CD8-positive, alpha-beta memory T cell (primary cell): Measurements from ENCODE around the gene ANTXR1. TPM values are rescaled to one million over a fixed set of nuclear protein-coding genes. Genes with fewer than 3 reads are reported as not detected.
"Not testable (repeated sequence)": the region's sequence is repeated elsewhere in the genome, so short reads cannot be mapped to it uniquely, and the experiment has no call there.

Experiments
- CTCF ChIA-PET: fragments of 350-600 bp; sonication (Branson Sonifier 250); formaldehyde crosslinking; loops from one replicate; lab custom pipeline; 2021; ENCODE audit warnings: antibody characterized with exemption; lab: Charles Lee
- POLR2A ChIA-PET: fragments of 350-600 bp; sonication (Branson Sonifier 250); formaldehyde crosslinking; loops from one replicate; lab custom pipeline; 2021; ENCODE audit warnings: antibody characterized with exemption; lab: Charles Lee
- DNase-seq, 5 donors: peaks; one replicate each; pipeline versions ENCODE4 v3.0.0 to v3.0.0-alpha.2; 2020 to 2022; ENCODE audit warnings: mixed read lengths in 1 of 5
- H3K27ac ChIP-seq: one replicate; pipeline ENCODE4 v1.7.0; 2013; ENCODE audit warnings: low read depth, mild to moderate bottlenecking, low read length, moderate library complexity
- H3K27me3 ChIP-seq: 2 replicates; pipeline ENCODE4 v1.7.0; 2013; ENCODE audit warnings: low read length, mild to moderate bottlenecking; ENCODE audit not compliant: insufficient read depth, poor library complexity, severe bottlenecking
- H3K36me3 ChIP-seq: 2 replicates; pipeline ENCODE4 v1.7.0; 2013; ENCODE audit warnings: mild to moderate bottlenecking, low read length, moderate library complexity; ENCODE audit not compliant: insufficient read depth
- H3K4me1 ChIP-seq: 2 replicates; pipeline ENCODE4 v1.7.0; 2013; ENCODE audit warnings: mild to moderate bottlenecking, low read length, moderate library complexity; ENCODE audit not compliant: insufficient read depth
- H3K4me3 ChIP-seq: 2 replicates; pipeline ENCODE4 v1.7.0; 2013; ENCODE audit warnings: mild to moderate bottlenecking, low read length
- H3K9me3 ChIP-seq: 2 replicates; pipeline ENCODE4 v1.7.0; 2013; ENCODE audit warnings: mild to moderate bottlenecking, low read length
- H3K27ac Mint-ChIP-seq, 8 donors: one replicate each; pipeline ENCODE4 v1.8.0; 2020 to 2021; ENCODE audit warnings: mixed read lengths in 8 of 8, mild to moderate bottlenecking in 6 of 8, inconsistent platforms in 3 of 8, moderate library complexity in 3 of 8
- H3K27me3 Mint-ChIP-seq, 2 donors: one replicate each; pipeline ENCODE4 v1.8.0; 2020 to 2021; ENCODE audit warnings: mixed read lengths in 2 of 2, mild to moderate bottlenecking in 1 of 2, moderate library complexity in 1 of 2
- H3K36me3 Mint-ChIP-seq, 3 donors: one replicate each; pipeline ENCODE4 v1.8.0; 2020 to 2021; ENCODE audit warnings: mixed read lengths in 3 of 3, inconsistent platforms in 1 of 3, mild to moderate bottlenecking in 1 of 3
- H3K4me1 Mint-ChIP-seq, 3 donors: one replicate each; pipeline ENCODE4 v1.8.0; 2020 to 2021; ENCODE audit warnings: mixed read lengths in 3 of 3, inconsistent platforms in 1 of 3, mild to moderate bottlenecking in 1 of 3
- H3K4me3 Mint-ChIP-seq, 7 donors: one replicate each; pipeline ENCODE4 v1.8.0; 2020 to 2021; ENCODE audit warnings: mixed read lengths in 7 of 7, mild to moderate bottlenecking in 6 of 7, moderate library complexity in 4 of 7, inconsistent platforms in 2 of 7
- H3K9me3 Mint-ChIP-seq, 5 donors: one replicate each; pipeline ENCODE4 v1.8.0; 2020 to 2022; ENCODE audit warnings: mixed read lengths in 5 of 5, mild to moderate bottlenecking in 3 of 5, moderate library complexity in 2 of 5, inconsistent platforms in 1 of 5
- polyA plus RNA-seq: library from polyadenylated mRNA; unstranded; fragments of 300-500 nt; fragmentation: Illumina TruSeq; gene quantifications from one replicate; pipeline ENCODE4 v1.2.3, GENCODE V29; 2021
- total RNA-seq, 2 experiments: library from RNA; stranded (reverse); gene quantifications; one replicate each; pipeline ENCODE4 v1.2.3, GENCODE V29; 2021

Gene ANTXR1
- total and polyA plus RNA-seq, 3 experiments from 2014 or later = 0.22 to 0.27 TPM; not detected in 1

DNA sequence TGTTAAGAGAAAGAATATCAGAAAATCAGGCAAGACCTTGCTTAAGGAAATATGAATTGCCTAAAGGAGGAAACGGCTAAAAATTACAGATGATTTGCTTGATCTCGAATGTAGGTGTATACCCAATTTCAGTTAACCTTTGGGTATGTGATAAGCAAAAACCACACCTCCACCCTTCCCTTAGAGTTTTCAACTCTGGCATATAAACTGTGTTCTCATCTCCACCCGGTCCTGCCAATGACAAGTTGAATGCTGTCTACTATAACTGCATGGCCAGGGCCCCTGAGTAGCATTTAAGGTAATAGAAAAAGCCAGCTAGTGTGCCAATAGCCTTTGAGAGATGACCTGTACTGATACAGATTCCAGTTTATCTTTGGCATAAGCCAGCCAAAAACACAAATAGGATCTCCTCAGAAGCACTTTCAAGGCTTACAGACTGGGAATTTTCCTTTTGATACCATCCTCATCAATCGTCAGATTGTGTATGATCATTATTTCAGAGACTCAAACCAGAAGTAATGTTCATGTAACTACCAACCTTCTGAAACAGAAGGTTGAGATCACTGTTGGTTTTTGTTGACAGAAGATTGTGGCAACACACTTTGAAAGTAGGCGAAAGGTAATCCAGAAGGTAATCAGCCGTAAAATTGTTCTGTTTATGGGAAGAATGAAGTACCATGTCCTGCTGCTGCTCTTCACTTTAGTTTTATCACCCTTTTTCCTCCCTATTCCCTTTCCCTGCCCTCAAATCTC lies 211.0 kb downstream of the ANTXR1 start:
- Mint-ChIP-seq H3K27me3 (peaks cover 6 to 46% of the 10 kb centered on the region in 2 donors), H3K9me3 (no peaks in the 10 kb centered on the region), H3K4me1 (no peaks in the 10 kb centered on the region), H3K27ac (no peak overlapping the region), H3K36me3 (no peaks in the 10 kb centered on the region), H3K4me3 (no peak overlapping the region)
- H3K4me1 ChIP-seq = no peaks in the 10 kb centered on the region
- H3K9me3 ChIP-seq = no peaks in the 10 kb centered on the region
- no peak overlapping the region for H3K27ac ChIP-seq
- ChIA-PET CTCF (no interaction called here), POLR2A (no interaction called here)
- H3K4me3 ChIP-seq = no peak overlapping the region
- no peaks in the 10 kb centered on the region for H3K36me3 ChIP-seq
- no peak for DNase-seq
- no peaks in the 10 kb centered on the region for H3K27me3 ChIP-seq

GRCh38 chr2:69224512-69224837 lies 211.5 kb downstream of the ANTXR1 start:
- Mint-ChIP-seq H3K4me1 (no peaks in the 10 kb centered on the region), H3K27me3 (peaks cover 6 to 50% of the 10 kb centered on the region in 2 donors), H3K36me3 (no peaks in the 10 kb centered on the region), H3K27ac (no peak overlapping the region), H3K9me3 (no peaks in the 10 kb centered on the region), H3K4me3 (no peak overlapping the region)
- no peak overlapping the region for H3K4me3 ChIP-seq
- no peaks in the 10 kb centered on the region for H3K4me1 ChIP-seq
- no peaks in the 10 kb centered on the region for H3K9me3 ChIP-seq
- no peak for DNase-seq
- no peaks in the 10 kb centered on the region for H3K36me3 ChIP-seq
- no peaks in the 10 kb centered on the region for H3K27me3 ChIP-seq
- ChIA-PET CTCF (no interaction called here), POLR2A (no interaction called here)
- H3K27ac ChIP-seq = no peak overlapping the region

GRCh38 chr2:69225933-69226332 lies 213.0 kb downstream of the ANTXR1 start:
- Mint-ChIP-seq H3K9me3 (peaks cover 0 to 2% (median 0%) of the 10 kb centered on the region in 5 donors), H3K4me3 (no peak overlapping the region), H3K36me3 (peaks cover 0 to under 1% (median 0%) of the 10 kb centered on the region in 3 donors), H3K27me3 (peaks cover 6 to 57% of the 10 kb centered on the region in 2 donors), H3K27ac (no peak overlapping the region), H3K4me1 (no peaks in the 10 kb centered on the region)
- POLR2A ChIA-PET = no interaction called here
- Histone ChIP-seq H3K9me3 (no peaks in the 10 kb centered on the region), H3K4me1 (no peaks in the 10 kb centered on the region), H3K27ac (no peak overlapping the region), H3K36me3 (no peaks in the 10 kb centered on the region), H3K27me3 (no peaks in the 10 kb centered on the region), H3K4me3 (no peak overlapping the region)
- DNase-seq = no peak
- CTCF ChIA-PET = no interaction called here

DNA sequence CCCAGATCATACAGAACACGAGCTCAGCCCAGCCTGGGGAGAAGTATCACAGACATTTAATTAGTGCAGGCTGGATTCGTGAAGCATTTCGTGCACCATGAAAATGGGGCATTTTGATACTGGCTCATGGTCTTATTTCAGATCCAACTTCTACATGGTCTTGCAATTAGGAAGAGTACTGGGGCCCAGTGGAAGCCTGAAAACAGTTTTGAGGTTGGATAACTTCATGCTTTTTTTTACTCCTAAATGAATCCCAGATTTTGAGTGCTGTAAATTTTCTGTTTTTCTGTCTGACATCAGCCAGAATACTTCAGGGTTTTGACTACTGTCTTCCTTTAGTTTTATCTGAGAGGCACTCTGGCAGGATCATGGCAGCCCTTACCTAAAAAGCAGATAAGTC lies 213.9 kb downstream of the ANTXR1 start:
- Histone ChIP-seq H3K36me3 (no peaks in the 10 kb centered on the region), H3K4me3 (no peak overlapping the region), H3K27ac (no peak overlapping the region), H3K9me3 (no peaks in the 10 kb centered on the region), H3K4me1 (no peaks in the 10 kb centered on the region), H3K27me3 (no peaks in the 10 kb centered on the region)
- no peak for DNase-seq
- ChIA-PET CTCF (no interaction called here), POLR2A (no interaction called here)
- Mint-ChIP-seq H3K4me3 (no peak overlapping the region), H3K36me3 (peaks cover 0 to 3% (median 0%) of the 10 kb centered on the region in 3 donors), H3K27me3 (peaks cover 10 to 66% of the 10 kb centered on the region in 2 donors), H3K4me1 (no peaks in the 10 kb centered on the region), H3K9me3 (peaks cover 0 to 5% (median 0%) of the 10 kb centered on the region in 5 donors), H3K27ac (peak overlapping the region in 1 of 8 donors; percentile 9)

DNA sequence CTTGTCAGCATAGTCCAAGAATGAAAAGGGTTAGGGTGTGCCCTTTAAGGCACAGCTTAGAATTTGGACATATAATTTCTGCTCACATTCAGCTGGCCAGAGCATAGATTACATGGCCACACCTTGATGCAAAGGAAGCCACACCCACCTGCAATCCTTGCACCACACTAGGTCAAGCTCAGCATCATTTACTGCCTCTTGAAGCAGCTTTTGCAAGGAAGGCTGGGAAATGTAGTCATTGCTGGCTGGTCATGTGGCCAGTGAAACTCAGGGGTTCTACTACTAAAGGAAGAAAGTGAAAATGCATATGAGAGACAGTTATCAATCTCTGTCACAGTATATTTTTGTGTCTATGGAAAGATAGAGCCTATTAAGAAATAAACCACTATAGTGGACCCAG lies 214.7 kb downstream of the ANTXR1 start:
- no peak overlapping the region for H3K4me3 ChIP-seq
- H3K27me3 Mint-ChIP-seq = peaks cover 10 to 67% of the 10 kb centered on the region in 2 donors
- no peak overlapping the region for H3K27ac Mint-ChIP-seq
- ChIA-PET CTCF (no interaction called here), POLR2A (no interaction called here)
- H3K36me3 ChIP-seq = no peaks in the 10 kb centered on the region
- DNase-seq = no peak
- no peaks in the 10 kb centered on the region for H3K4me1 Mint-ChIP-seq
- H3K4me1 ChIP-seq = no peaks in the 10 kb centered on the region
- no peak overlapping the region for H3K4me3 Mint-ChIP-seq
- H3K9me3 Mint-ChIP-seq = peaks cover 0 to 5% (median 0%) of the 10 kb centered on the region in 5 donors
- no peaks in the 10 kb centered on the region for H3K9me3 ChIP-seq
- H3K36me3 Mint-ChIP-seq = peaks cover 0 to 3% (median 0%) of the 10 kb centered on the region in 3 donors
- H3K27me3 ChIP-seq = no peaks in the 10 kb centered on the region
- H3K27ac ChIP-seq = no peak overlapping the region

- POLR2A ChIA-PET, H3K36me3 ChIP-seq, H3K9me3 Mint-ChIP-seq, H3K4me3 ChIP-seq, H3K4me1 ChIP-seq, H3K4me3 Mint-ChIP-seq, H3K4me1 Mint-ChIP-seq, DNase-seq, H3K27ac ChIP-seq, H3K27ac Mint-ChIP-seq, H3K36me3 Mint-ChIP-seq, H3K27me3 ChIP-seq, CTCF ChIA-PET, H3K9me3 ChIP-seq: not testable (repeated sequence)
- peaks cover 9 to 55% of the 10 kb centered on the region in 2 donors for H3K27me3 Mint-ChIP-seq
Measured at GRCh38 chr2:69230946-69231345, 218.0 kb downstream of the ANTXR1 start.

DNA sequence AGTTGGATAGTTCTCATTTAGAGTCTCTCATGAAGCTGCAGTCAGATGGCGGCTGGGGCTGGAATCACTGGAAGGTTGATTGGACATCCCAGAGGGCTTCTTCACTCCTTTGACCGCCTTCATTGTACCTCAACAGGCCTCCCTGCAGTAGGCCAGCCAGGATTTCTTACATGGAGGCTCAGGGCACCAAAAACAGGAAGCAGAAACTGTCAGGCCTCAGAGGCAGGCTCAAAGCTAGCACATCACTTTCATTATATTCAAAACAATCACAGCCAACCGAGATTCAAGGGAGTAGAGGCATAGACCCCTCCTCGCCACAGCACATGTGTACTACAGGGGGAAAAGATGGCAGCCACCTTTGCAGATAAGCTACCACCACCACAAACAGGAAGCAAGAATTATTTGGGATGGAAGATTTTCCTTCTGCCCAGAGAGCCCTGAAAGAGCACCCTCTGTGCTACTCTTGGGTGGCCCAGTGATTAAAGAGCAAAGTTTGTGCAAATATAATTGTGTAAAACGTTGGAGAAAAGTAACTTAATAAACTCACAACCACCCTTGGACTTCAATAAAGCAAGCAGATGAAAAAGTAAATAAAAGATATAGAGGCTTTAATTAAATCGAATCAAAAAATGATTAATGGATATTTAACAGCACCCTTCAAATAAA lies 218.8 kb downstream of the ANTXR1 start:
- peaks cover 9 to 52% of the 10 kb centered on the region in 2 donors for H3K27me3 Mint-ChIP-seq
- no peak overlapping the region for H3K27ac ChIP-seq
- no peaks in the 10 kb centered on the region for H3K4me1 Mint-ChIP-seq
- ChIA-PET POLR2A (no interaction called here), CTCF (no interaction called here)
- H3K4me3 ChIP-seq = no peak overlapping the region
- no peak overlapping the region for H3K4me3 Mint-ChIP-seq
- H3K36me3 ChIP-seq = no peaks in the 10 kb centered on the region
- no peaks in the 10 kb centered on the region for H3K4me1 ChIP-seq
- DNase-seq = no peak
- peaks cover 0 to 5% (median 0%) of the 10 kb centered on the region in 5 donors for H3K9me3 Mint-ChIP-seq
- H3K27ac Mint-ChIP-seq = no peak overlapping the region
- peaks cover 0 to 3% (median 0%) of the 10 kb centered on the region in 3 donors for H3K36me3 Mint-ChIP-seq
- H3K9me3 ChIP-seq = no peaks in the 10 kb centered on the region
- H3K27me3 ChIP-seq = no peaks in the 10 kb centered on the region

- H3K27me3 ChIP-seq, H3K9me3 ChIP-seq, H3K36me3 Mint-ChIP-seq, H3K9me3 Mint-ChIP-seq, H3K27ac ChIP-seq, H3K4me3 ChIP-seq, H3K4me1 ChIP-seq, H3K4me3 Mint-ChIP-seq, H3K36me3 ChIP-seq, H3K27ac Mint-ChIP-seq, CTCF ChIA-PET, DNase-seq, POLR2A ChIA-PET, H3K4me1 Mint-ChIP-seq: not testable (repeated sequence)
- H3K27me3 Mint-ChIP-seq = peaks cover 10 to 36% of the 10 kb centered on the region in 2 donors
Measured at GRCh38 chr2:69235835-69236234, 222.9 kb downstream of the ANTXR1 start.
